ENCODE measurements around the gene SIGLEC11.
"Not testable (repeated sequence)": the region's sequence is repeated elsewhere in the genome, so short reads cannot be mapped to it uniquely, and the experiment has no call there.

The SIGLEC11 gene

DNA sequence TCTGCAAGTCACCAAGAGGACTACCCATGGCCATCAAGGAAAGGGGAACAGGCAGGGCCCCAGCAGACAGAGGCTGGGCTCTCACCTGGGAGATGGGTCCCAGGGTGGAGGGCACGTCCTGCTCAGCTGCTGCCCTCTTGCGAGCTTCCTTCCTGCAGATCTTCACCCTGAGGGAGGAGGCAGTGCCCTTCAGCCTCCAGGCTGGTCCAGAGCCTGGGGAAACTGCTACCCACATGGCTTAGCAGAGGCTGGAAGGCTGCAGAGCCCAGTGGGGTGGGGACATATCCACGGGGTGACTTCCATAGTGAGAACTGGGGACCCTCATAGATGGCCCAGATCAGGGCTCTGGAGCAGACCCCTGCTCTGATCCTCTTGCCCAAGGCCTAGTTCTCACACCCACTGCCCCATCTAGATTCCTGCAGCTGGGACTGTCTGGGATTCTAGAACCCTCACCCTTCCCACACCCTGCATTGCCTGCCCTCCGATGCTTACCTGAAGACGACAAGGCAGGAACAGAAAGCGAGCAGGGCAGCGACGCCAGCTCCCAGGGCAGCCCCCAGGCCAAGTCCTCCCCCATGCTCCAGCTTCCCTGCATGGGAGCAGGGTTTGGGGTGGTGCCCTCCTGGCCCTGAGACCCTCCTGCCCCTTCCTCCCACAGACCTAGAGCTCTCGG lies 9.0 kb downstream of the SIGLEC11 start:
- H3K4me3 ChIP-seq (ENCODE audit: low read length in 2 of 2): no peak overlapping the region
- no peaks in the 10 kb centered on the region for H3K4me1 ChIP-seq (ENCODE audit: control insufficient read depth, insufficient read depth, low read length)
- H3K27ac ChIP-seq (ENCODE audit: low read length): no peak overlapping the region
- peaks cover 8 to 27% of the 10 kb centered on the region in 2 donors for H3K27me3 ChIP-seq (ENCODE audit: control insufficient read depth in 1 of 2, insufficient read depth in 2 of 2, low read length in 2 of 2)
- no peaks in the 10 kb centered on the region for H3K36me3 ChIP-seq (ENCODE audit: control insufficient read depth in 2 of 2, insufficient read depth in 2 of 2, low read length in 2 of 2)
- H3K9me3 ChIP-seq (ENCODE audit: control insufficient read depth in 2 of 2, low read length in 2 of 2): no peaks in the 10 kb centered on the region
- no peak overlapping the region for H3K9ac ChIP-seq (ENCODE audit: low read length in 2 of 2)

DNA sequence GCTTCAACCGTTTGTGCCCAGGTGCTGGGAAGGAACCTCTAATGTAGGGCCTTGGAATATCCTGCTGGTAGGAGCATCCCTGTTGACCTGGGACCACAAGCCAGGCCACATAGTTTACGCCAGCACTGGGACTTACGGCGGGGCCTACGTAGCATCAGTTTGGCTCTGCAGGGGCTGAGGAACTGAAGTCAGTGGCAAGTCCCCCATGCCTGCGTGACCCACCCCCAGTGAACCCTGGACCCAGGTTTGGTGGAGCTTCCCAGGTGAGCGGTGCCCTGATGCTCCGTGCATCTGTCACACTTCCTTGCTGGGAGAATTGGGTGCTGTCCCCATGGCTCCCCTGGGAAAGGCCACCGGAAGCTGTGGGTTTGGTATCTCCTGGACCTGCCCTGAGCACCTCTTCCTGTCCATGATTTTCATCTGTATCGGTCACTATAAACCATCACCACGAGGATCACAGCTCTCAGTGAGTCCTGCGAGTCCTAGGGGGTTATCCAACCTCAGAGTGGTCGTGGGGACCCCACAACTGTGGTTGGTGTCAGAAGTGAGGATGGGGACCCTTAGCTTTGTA lies 9.9 kb downstream of the SIGLEC11 start:
- H3K4me3 ChIP-seq (ENCODE audit: low read length in 2 of 2): no peak overlapping the region
- no peak overlapping the region for H3K27ac ChIP-seq (ENCODE audit: low read length)
- peaks cover 4 to 27% of the 10 kb centered on the region in 2 donors for H3K27me3 ChIP-seq (ENCODE audit: control insufficient read depth in 1 of 2, insufficient read depth in 2 of 2, low read length in 2 of 2)
- no peaks in the 10 kb centered on the region for H3K4me1 ChIP-seq (ENCODE audit: control insufficient read depth, insufficient read depth, low read length)
- no peak overlapping the region for H3K9ac ChIP-seq (ENCODE audit: low read length in 2 of 2)
- no peaks in the 10 kb centered on the region for H3K36me3 ChIP-seq (ENCODE audit: control insufficient read depth in 2 of 2, insufficient read depth in 2 of 2, low read length in 2 of 2)
- H3K9me3 ChIP-seq (ENCODE audit: control insufficient read depth in 2 of 2, low read length in 2 of 2): no peaks in the 10 kb centered on the region

- Histone ChIP-seq H3K4me1 (ENCODE audit: control insufficient read depth, insufficient read depth, low read length) (no peaks in the 10 kb centered on the region), H3K9ac (ENCODE audit: low read length in 2 of 2) (no peak overlapping the region), H3K36me3 (ENCODE audit: control insufficient read depth in 2 of 2, insufficient read depth in 2 of 2, low read length in 2 of 2) (no peaks in the 10 kb centered on the region), H3K27ac (ENCODE audit: low read length) (no peak overlapping the region), H3K4me3 (ENCODE audit: low read length in 2 of 2) (no peak overlapping the region), H3K27me3 (ENCODE audit: control insufficient read depth in 1 of 2, insufficient read depth in 2 of 2, low read length in 2 of 2) (peaks cover 3 to 27% of the 10 kb centered on the region in 2 donors), H3K9me3 (ENCODE audit: control insufficient read depth in 2 of 2, low read length in 2 of 2) (no peaks in the 10 kb centered on the region)
Measured at GRCh38 chr19:49950590-49950948, 10.4 kb downstream of the SIGLEC11 start.

GRCh38 chr19:49949742-49950589 lies 11.0 kb downstream of the SIGLEC11 start:
- Histone ChIP-seq H3K4me3 (ENCODE audit: low read length in 2 of 2) (no peak overlapping the region), H3K9ac (ENCODE audit: low read length in 2 of 2) (no peak overlapping the region), H3K4me1 (ENCODE audit: control insufficient read depth, insufficient read depth, low read length) (no peaks in the 10 kb centered on the region), H3K27me3 (ENCODE audit: control insufficient read depth in 1 of 2, insufficient read depth in 2 of 2, low read length in 2 of 2) (peaks cover 3 to 27% of the 10 kb centered on the region in 2 donors), H3K36me3 (ENCODE audit: control insufficient read depth in 2 of 2, insufficient read depth in 2 of 2, low read length in 2 of 2) (no peaks in the 10 kb centered on the region), H3K9me3 (ENCODE audit: control insufficient read depth in 2 of 2, low read length in 2 of 2) (no peaks in the 10 kb centered on the region), H3K27ac (ENCODE audit: low read length) (no peak overlapping the region)

DNA sequence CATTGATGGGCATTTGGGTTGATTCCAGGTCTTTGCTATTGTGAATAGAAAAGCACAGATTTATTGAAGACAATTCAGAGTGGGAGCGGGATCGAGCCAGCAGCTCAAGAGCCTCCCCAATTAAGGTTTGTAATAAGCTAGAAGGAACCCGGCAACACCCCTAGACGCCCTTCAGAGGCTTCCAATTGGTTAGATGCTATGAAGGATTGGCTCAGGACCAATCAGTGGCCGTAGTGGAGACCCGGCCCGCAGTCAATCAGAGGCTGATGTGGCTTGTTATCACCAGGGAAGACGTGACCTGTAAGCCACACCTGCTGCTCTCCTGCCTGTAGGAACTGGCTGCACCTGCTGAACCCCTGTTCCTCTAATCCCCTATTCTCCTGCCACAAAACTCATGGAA lies 14.6 kb downstream of the SIGLEC11 start:
- no peak overlapping the region for H3K9ac ChIP-seq (ENCODE audit: low read length in 2 of 2)
- peaks cover 0 to 14% of the 10 kb centered on the region in 2 donors for H3K27me3 ChIP-seq (ENCODE audit: control insufficient read depth in 1 of 2, insufficient read depth in 2 of 2, low read length in 2 of 2)
- H3K4me1 ChIP-seq (ENCODE audit: control insufficient read depth, insufficient read depth, low read length): no peaks in the 10 kb centered on the region
- no peaks in the 10 kb centered on the region for H3K36me3 ChIP-seq (ENCODE audit: control insufficient read depth in 2 of 2, insufficient read depth in 2 of 2, low read length in 2 of 2)
- no peak overlapping the region for H3K27ac ChIP-seq (ENCODE audit: low read length)
- H3K9me3 ChIP-seq (ENCODE audit: control insufficient read depth in 2 of 2, low read length in 2 of 2): no peaks in the 10 kb centered on the region
- H3K4me3 ChIP-seq (ENCODE audit: low read length in 2 of 2): no peak overlapping the region

DNA sequence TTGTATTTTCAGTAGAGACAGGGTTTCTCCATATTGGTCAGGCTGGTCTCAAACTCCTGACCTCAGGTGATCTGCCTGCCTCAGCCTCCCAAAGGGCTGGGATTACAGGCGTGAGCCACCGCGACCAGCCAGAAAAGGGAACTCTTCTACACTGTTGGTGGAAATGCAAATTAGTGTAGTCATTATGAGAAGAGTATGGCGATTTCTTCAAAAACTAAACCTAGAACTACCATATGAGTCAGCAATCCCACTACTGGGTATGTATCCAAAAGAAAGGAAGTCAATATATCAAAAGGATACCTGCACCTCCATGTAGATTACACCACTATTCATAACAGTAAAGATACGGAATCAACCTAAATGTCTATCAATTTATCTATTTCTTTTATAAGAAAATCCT lies 16.4 kb downstream of the SIGLEC11 start:
- H3K27me3 ChIP-seq (ENCODE audit: control insufficient read depth in 1 of 2, insufficient read depth in 2 of 2, low read length in 2 of 2): peaks cover 0 to 11% of the 10 kb centered on the region in 2 donors
- not testable (repeated sequence) for H3K27ac ChIP-seq (ENCODE audit: low read length)

DNA sequence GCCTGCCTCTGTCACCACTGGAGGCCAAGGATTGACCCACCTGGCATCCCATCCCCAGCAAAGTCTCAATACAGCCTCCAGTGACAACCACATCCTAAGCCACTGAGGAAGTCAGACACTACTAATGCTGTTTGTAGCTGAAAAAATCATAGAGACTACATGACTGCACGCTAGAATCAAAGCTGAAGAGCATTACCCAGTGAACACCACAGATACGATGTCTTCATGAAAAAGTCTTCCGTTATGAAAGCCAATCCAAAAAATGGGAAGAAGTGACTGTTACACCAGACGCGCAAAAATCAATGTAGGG lies 20.5 kb downstream of the SIGLEC11 start:
- Histone ChIP-seq H3K9ac (ENCODE audit: low read length in 2 of 2) (no peak overlapping the region), H3K36me3 (ENCODE audit: control insufficient read depth in 2 of 2, insufficient read depth in 2 of 2, low read length in 2 of 2) (no peaks in the 10 kb centered on the region), H3K4me3 (ENCODE audit: low read length in 2 of 2) (no peak overlapping the region), H3K4me1 (ENCODE audit: control insufficient read depth, insufficient read depth, low read length) (peaks cover 7% of the 10 kb centered on the region), H3K27me3 (ENCODE audit: control insufficient read depth in 1 of 2, insufficient read depth in 2 of 2, low read length in 2 of 2) (peaks cover 3 to 6% of the 10 kb centered on the region in 2 donors), H3K9me3 (ENCODE audit: control insufficient read depth in 2 of 2, low read length in 2 of 2) (no peaks in the 10 kb centered on the region), H3K27ac (ENCODE audit: low read length) (no peak overlapping the region)

More for the DNA sequence above, 16.4 kb downstream of the SIGLEC11 start:
- H3K4me3 ChIP-seq (ENCODE audit: low read length in 2 of 2); H3K9ac ChIP-seq (ENCODE audit: low read length in 2 of 2); H3K4me1 ChIP-seq (ENCODE audit: control insufficient read depth, insufficient read depth, low read length); H3K9me3 ChIP-seq (ENCODE audit: control insufficient read depth in 2 of 2, low read length in 2 of 2); H3K36me3 ChIP-seq (ENCODE audit: control insufficient read depth in 2 of 2, insufficient read depth in 2 of 2, low read length in 2 of 2): not testable (repeated sequence)

GRCh38 chr19:49939721-49940481 lies 21.1 kb downstream of the SIGLEC11 start:
- Histone ChIP-seq H3K27me3 (ENCODE audit: control insufficient read depth in 1 of 2, insufficient read depth in 2 of 2, low read length in 2 of 2) (peaks cover 3 to 6% of the 10 kb centered on the region in 2 donors), H3K9ac (ENCODE audit: low read length in 2 of 2) (no peak overlapping the region), H3K9me3 (ENCODE audit: control insufficient read depth in 2 of 2, low read length in 2 of 2) (no peaks in the 10 kb centered on the region), H3K4me3 (ENCODE audit: low read length in 2 of 2) (no peak overlapping the region), H3K36me3 (ENCODE audit: control insufficient read depth in 2 of 2, insufficient read depth in 2 of 2, low read length in 2 of 2) (no peaks in the 10 kb centered on the region), H3K27ac (ENCODE audit: low read length) (no peak overlapping the region), H3K4me1 (ENCODE audit: control insufficient read depth, insufficient read depth, low read length) (peaks cover 7% of the 10 kb centered on the region)

GRCh38 chr19:49938662-49939061 lies 22.3 kb downstream of the SIGLEC11 start:
- H3K4me1 ChIP-seq (ENCODE audit: control insufficient read depth, insufficient read depth, low read length): peaks cover 7% of the 10 kb centered on the region
- H3K4me3 ChIP-seq (ENCODE audit: low read length in 2 of 2): no peak overlapping the region
- H3K36me3 ChIP-seq (ENCODE audit: control insufficient read depth in 2 of 2, insufficient read depth in 2 of 2, low read length in 2 of 2): no peaks in the 10 kb centered on the region
- no peak overlapping the region for H3K27ac ChIP-seq (ENCODE audit: low read length)
- no peak overlapping the region for H3K9ac ChIP-seq (ENCODE audit: low read length in 2 of 2)
- peaks cover 3 to 6% of the 10 kb centered on the region in 2 donors for H3K27me3 ChIP-seq (ENCODE audit: control insufficient read depth in 1 of 2, insufficient read depth in 2 of 2, low read length in 2 of 2)
- H3K9me3 ChIP-seq (ENCODE audit: control insufficient read depth in 2 of 2, low read length in 2 of 2): no peaks in the 10 kb centered on the region

DNA sequence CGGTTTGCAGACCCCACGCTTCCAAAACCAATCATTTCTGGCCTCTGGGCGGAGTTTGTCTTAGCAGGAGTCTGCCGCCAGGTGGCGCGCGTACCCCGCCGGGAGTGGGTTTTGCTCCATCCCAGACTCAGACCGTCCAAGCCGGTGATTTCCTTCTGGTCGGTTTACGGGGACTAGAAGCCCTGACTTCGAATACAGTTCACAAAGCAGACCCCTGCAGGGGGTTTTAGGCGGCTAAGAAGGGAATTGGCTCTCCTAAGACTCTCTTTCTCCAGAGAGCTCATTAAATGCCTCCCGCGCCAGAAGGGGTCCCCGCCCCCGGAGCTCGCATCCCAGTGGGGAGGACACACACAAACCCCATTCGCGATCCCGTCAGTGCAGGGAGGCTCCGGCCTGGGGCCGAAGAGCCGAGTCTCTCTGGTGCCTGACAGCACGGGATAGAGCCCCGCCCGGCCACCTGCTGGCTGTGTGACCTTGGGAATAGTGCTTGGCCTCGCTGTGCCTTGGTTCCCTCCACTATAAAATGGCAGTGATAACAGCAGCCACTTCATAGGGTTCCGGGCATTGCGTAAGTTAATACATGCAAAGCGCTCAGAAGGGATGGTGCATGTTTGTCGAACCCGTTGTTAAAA lies 23.1 kb downstream of the SIGLEC11 start:
- H3K9ac ChIP-seq (ENCODE audit: low read length in 2 of 2): peak overlapping the region in 1 of 2 donors; percentile 14
- H3K36me3 ChIP-seq (ENCODE audit: control insufficient read depth in 2 of 2, insufficient read depth in 2 of 2, low read length in 2 of 2): no peaks in the 10 kb centered on the region
- peaks cover 3 to 6% of the 10 kb centered on the region in 2 donors for H3K27me3 ChIP-seq (ENCODE audit: control insufficient read depth in 1 of 2, insufficient read depth in 2 of 2, low read length in 2 of 2)
- H3K27ac ChIP-seq (ENCODE audit: low read length): no peak overlapping the region
- no peaks in the 10 kb centered on the region for H3K9me3 ChIP-seq (ENCODE audit: control insufficient read depth in 2 of 2, low read length in 2 of 2)
- peaks cover 7% of the 10 kb centered on the region for H3K4me1 ChIP-seq (ENCODE audit: control insufficient read depth, insufficient read depth, low read length)
- H3K4me3 ChIP-seq (ENCODE audit: low read length in 2 of 2): peak overlapping the region; percentile 32 to 58
